HepG2 (cell line): ENCODE measurements around the gene SIAE. TPM values are rescaled to one million over a fixed set of nuclear protein-coding genes. Genes with fewer than 3 reads are reported as not detected.
A peak's percentile ranks its signal among the peaks of the same experiment; 100 is the strongest.

Experiments used
- AFF4 ChIP-seq: sonication (generic); formaldehyde crosslinking; IDR thresholded peaks from 2 replicates; pipeline ENCODE4 v1.4.0; 2020; ENCODE audit warnings: missing genetic modification reagents
- BORCS8-MEF2B ChIP-seq: sonication (generic); formaldehyde crosslinking; IDR thresholded peaks from 2 replicates; pipeline ENCODE4 v1.8.0; 2022; ENCODE audit warnings: mild to moderate bottlenecking, missing genetic modification reagents
- ELF3 ChIP-seq: IDR thresholded peaks from 2 replicates; pipeline ENCODE4 v1.6.1; 2016; ENCODE audit warnings: missing genetic modification reagents, missing compliant biosample characterization
- FOSL1 ChIP-seq: sonication (generic); formaldehyde crosslinking; IDR thresholded peaks from 2 replicates; pipeline ENCODE4 v1.9.0; 2021; ENCODE audit warnings: missing genetic modification reagents, borderline replicate concordance
- HNF4G ChIP-seq, 2 experiments: sonication (generic) in 1 of 2; formaldehyde crosslinking in 1 of 2; IDR thresholded peaks; 2 replicates each; pipeline versions ENCODE4 v1.4.0 to v1.6.1; 2011 to 2020; ENCODE audit warnings: borderline replicate concordance in 2 of 2, low read depth in 2 of 2, mild to moderate bottlenecking in 2 of 2, low read length in 1 of 2, missing genetic modification reagents in 1 of 2, moderate library complexity in 1 of 2
- HOXA5 ChIP-seq: sonication (generic); formaldehyde crosslinking; IDR thresholded peaks from 2 replicates; pipeline ENCODE4 v1.4.0; 2020; ENCODE audit warnings: missing genetic modification reagents
- KDM2A ChIP-seq: sonication (generic); formaldehyde crosslinking; IDR thresholded peaks from 2 replicates; pipeline ENCODE4 v1.4.0; 2020; ENCODE audit warnings: low read depth, missing genetic modification reagents, borderline replicate concordance
- TAF15 ChIP-seq: fragments of 200-400 bp; formaldehyde crosslinking; IDR thresholded peaks from one replicate; pipeline ENCODE4 v1.6.1; 2018; ENCODE audit warnings: mild to moderate bottlenecking, low read depth, low read length; ENCODE audit not compliant: poor library complexity, severe bottlenecking
- TBL1XR1 ChIP-seq: fragments of 150-350 bp; IDR thresholded peaks from 2 replicates; pipeline ENCODE4 v1.6.1; 2014; ENCODE audit warnings: borderline replicate concordance, low read length; ENCODE audit not compliant: partially characterized antibody
- TCF12 ChIP-seq, 2 experiments: fragments of 450-650 bp in 1 of 2; sonication (generic) in 1 of 2; formaldehyde crosslinking in 1 of 2; IDR thresholded peaks; 2 replicates each; pipeline versions ENCODE4 v1.6.1 to v1.8.0; 2017 to 2022; ENCODE audit warnings: antibody characterized with exemption in 1 of 2, mild to moderate bottlenecking in 1 of 2, missing genetic modification reagents in 1 of 2, moderate library complexity in 1 of 2
- THAP8 ChIP-seq: sonication (generic); formaldehyde crosslinking; IDR thresholded peaks from 2 replicates; pipeline ENCODE4 v1.5.1; 2020; ENCODE audit warnings: missing genetic modification reagents, mild to moderate bottlenecking, borderline replicate concordance
- ZKSCAN8 ChIP-seq: IDR thresholded peaks from 2 replicates; pipeline ENCODE4 v1.6.1; 2016; ENCODE audit warnings: borderline replicate concordance, missing genetic modification reagents, missing compliant biosample characterization
- ZNF557 ChIP-seq: sonication (generic); formaldehyde crosslinking; IDR thresholded peaks from 2 replicates; pipeline ENCODE4 v1.4.0; 2020; ENCODE audit warnings: missing genetic modification reagents
- ZNF614 ChIP-seq: IDR thresholded peaks from 2 replicates; pipeline ENCODE4 v1.6.1; 2018; ENCODE audit warnings: missing biosample characterization, missing genetic modification reagents, inconsistent platforms, borderline replicate concordance
- ZNF678 ChIP-seq: sonication (generic); formaldehyde crosslinking; IDR thresholded peaks from 2 replicates; pipeline ENCODE4 v1.4.0; 2020; ENCODE audit warnings: mild to moderate bottlenecking, missing genetic modification reagents
- ZSCAN25 ChIP-seq: sonication (generic); formaldehyde crosslinking; IDR thresholded peaks from 2 replicates; pipeline ENCODE4 v1.8.0; 2022; ENCODE audit warnings: mild to moderate bottlenecking, missing genetic modification reagents
- polyA plus RNA-seq, 8 experiments: library from polyadenylated mRNA; depleted of rRNA in 3 of 8; stranded (reverse) in 7 of 8; unstranded in 1 of 8; fragments of >200 nt; fragmentation: Illumina TruSeq in 4 of 8; extraction: Trizol in 4 of 8; gene quantifications; 2 replicates each; pipeline versions ENCODE4 v1.2.1 to v1.2.3, GENCODE V29; 2011 to 2016; ENCODE audit warnings: low read depth in 4 of 8, missing spikeins in 1 of 8, mixed read lengths in 1 of 8; ENCODE audit not compliant: insufficient read depth in 1 of 8
- total RNA-seq, 5 experiments: library from RNA; depleted of rRNA; stranded (reverse); fragments of >200 nt; fragmentation: Illumina TruSeq; extraction: Trizol; gene quantifications; 2 replicates each; pipeline ENCODE4 v1.2.3, GENCODE V29; 2016; ENCODE audit warnings: low read depth in 1 of 5
- TF ChIP-seq, protein P1 (sequence below): sonication (generic); formaldehyde crosslinking; IDR thresholded peaks from 2 replicates; pipeline ENCODE4 v1.4.0; 2020; ENCODE audit warnings: mild to moderate bottlenecking, missing genetic modification reagents
- TF ChIP-seq, protein P2 (sequence below): sonication (generic); formaldehyde crosslinking; IDR thresholded peaks from 2 replicates; pipeline ENCODE4 v1.4.0; 2020; ENCODE audit warnings: missing genetic modification reagents
- TF ChIP-seq, protein P3 (sequence below): sonication (generic); formaldehyde crosslinking; IDR thresholded peaks from 2 replicates; pipeline ENCODE4 v1.8.1; 2022; ENCODE audit warnings: mild to moderate bottlenecking, missing genetic modification reagents

SIAE gene
- total and polyA plus RNA-seq, 2 of the 13 experiments (the other 11 are each of a cell fraction or from before 2014, with no cell fraction given), result 7.0 to 22.4 TPM

GRCh38 chr11:124622531-124623451 is 50.7 kb downstream of the SIAE start, which contains the start of gene TBRG1 (continued):
- TF ChIP-seq ELF3, result peak; percentile 92
- TF ChIP-seq ZNF557 (CRISPR knock-in tag), result peak; percentile 24; the same call in 1 of the 2 replicates
- TF ChIP-seq HOXA5, result peak; percentile 29
- TF ChIP-seq KDM2A, result peak; percentile 96
- 0 out of 2 replicates have a peak, but pooled peaks have one; percentile 23 for TF ChIP-seq ZNF678 (CRISPR knock-in tag)
- no peak for TF ChIP-seq TBL1XR1
- TF ChIP-seq TCF12 (IDR thresholded peaks at IDR 0.05), result no peak
- TF ChIP-seq TCF12 (CRISPR knock-in tag; IDR thresholded peaks at IDR 0.05), result 0 out of 2 replicates have a peak, but pooled peaks have one; percentile 42
- peak; percentile 48; the same call in 1 of the 2 replicates for TF ChIP-seq ZNF614 (CRISPR knock-in tag)
- TF ChIP-seq THAP8 (CRISPR knock-in tag), result peak; percentile 49; the same call in 1 of the 2 replicates
- TF ChIP-seq ZKSCAN8, result no peak
- TF ChIP-seq, protein P1, sequence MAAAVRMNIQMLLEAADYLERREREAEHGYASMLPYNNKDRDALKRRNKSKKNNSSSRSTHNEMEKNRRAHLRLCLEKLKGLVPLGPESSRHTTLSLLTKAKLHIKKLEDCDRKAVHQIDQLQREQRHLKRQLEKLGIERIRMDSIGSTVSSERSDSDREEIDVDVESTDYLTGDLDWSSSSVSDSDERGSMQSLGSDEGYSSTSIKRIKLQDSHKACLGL (CRISPR knock-in tag), result peak; percentile 56; the same call in 1 of the 2 replicates
- TF ChIP-seq AFF4 (CRISPR knock-in tag), result no peak
- TF ChIP-seq BORCS8-MEF2B, result peak; percentile 92
- TF ChIP-seq TAF15, result no peak
- TF ChIP-seq HNF4G (IDR thresholded peaks at IDR 0.05; ENCODE audit: borderline replicate concordance, low read depth, low read length), result no peak
- peak; percentile 20; the same call in 1 of the 2 replicates for TF ChIP-seq HNF4G (CRISPR knock-in tag; IDR thresholded peaks at IDR 0.05; ENCODE audit: borderline replicate concordance, low read depth)
- peak; percentile 69; the same call in 1 of the 2 replicates for TF ChIP-seq ZSCAN25 (CRISPR knock-in tag)
- TF ChIP-seq, protein P2, sequence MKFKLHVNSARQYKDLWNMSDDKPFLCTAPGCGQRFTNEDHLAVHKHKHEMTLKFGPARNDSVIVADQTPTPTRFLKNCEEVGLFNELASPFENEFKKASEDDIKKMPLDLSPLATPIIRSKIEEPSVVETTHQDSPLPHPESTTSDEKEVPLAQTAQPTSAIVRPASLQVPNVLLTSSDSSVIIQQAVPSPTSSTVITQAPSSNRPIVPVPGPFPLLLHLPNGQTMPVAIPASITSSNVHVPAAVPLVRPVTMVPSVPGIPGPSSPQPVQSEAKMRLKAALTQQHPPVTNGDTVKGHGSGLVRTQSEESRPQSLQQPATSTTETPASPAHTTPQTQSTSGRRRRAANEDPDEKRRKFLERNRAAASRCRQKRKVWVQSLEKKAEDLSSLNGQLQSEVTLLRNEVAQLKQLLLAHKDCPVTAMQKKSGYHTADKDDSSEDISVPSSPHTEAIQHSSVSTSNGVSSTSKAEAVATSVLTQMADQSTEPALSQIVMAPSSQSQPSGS, result peak; percentile 68; the same call in 1 of the 2 replicates
- TF ChIP-seq FOSL1, result no peak
- TF ChIP-seq, protein P3, sequence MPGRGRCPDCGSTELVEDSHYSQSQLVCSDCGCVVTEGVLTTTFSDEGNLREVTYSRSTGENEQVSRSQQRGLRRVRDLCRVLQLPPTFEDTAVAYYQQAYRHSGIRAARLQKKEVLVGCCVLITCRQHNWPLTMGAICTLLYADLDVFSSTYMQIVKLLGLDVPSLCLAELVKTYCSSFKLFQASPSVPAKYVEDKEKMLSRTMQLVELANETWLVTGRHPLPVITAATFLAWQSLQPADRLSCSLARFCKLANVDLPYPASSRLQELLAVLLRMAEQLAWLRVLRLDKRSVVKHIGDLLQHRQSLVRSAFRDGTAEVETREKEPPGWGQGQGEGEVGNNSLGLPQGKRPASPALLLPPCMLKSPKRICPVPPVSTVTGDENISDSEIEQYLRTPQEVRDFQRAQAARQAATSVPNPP (CRISPR knock-in tag), result peak; percentile 71
